ENCODE measurements around the gene NUDT15.

DNA sequence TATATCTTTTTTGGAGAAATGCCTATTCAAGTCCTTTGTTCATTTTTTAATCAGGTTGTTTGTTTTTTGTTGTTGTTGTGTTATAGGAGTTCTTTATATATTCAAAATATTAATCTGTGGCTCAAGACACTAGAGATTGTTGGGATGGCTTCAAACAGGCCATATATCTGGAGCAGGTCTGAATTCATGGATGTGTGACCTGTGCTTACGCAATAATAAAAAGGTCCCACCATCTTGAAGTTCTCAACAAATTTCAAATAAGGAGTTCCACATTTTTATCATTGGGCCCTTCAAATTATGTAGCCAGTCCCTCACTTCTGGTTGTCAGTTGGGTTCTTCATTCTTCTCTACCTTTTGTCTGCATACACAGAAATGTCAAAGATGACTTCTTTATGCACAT is 17.7 kb upstream of the NUDT15 start:
- TF ChIP-seq, protein P1, sequence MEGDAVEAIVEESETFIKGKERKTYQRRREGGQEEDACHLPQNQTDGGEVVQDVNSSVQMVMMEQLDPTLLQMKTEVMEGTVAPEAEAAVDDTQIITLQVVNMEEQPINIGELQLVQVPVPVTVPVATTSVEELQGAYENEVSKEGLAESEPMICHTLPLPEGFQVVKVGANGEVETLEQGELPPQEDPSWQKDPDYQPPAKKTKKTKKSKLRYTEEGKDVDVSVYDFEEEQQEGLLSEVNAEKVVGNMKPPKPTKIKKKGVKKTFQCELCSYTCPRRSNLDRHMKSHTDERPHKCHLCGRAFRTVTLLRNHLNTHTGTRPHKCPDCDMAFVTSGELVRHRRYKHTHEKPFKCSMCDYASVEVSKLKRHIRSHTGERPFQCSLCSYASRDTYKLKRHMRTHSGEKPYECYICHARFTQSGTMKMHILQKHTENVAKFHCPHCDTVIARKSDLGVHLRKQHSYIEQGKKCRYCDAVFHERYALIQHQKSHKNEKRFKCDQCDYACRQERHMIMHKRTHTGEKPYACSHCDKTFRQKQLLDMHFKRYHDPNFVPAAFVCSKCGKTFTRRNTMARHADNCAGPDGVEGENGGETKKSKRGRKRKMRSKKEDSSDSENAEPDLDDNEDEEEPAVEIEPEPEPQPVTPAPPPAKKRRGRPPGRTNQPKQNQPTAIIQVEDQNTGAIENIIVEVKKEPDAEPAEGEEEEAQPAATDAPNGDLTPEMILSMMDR (IDR thresholded peaks at IDR 0.05), result no peak
- TF ChIP-seq ZFX (IDR thresholded peaks at IDR 0.05; ENCODE audit: borderline replicate concordance), result no peak
